DOHH2 (cell line): Measurements from ENCODE around the gene ITGA8.

Source experiments
- EZH2phosphoT487 ChIP-seq: fragments of 200-600 bp; sonication (generic); IDR thresholded peaks from 2 replicates; pipeline ENCODE4 v1.6.1; 2017; ENCODE audit warnings: borderline replicate concordance, mild to moderate bottlenecking, antibody characterized with exemption, low read length, moderate library complexity, mixed read lengths
- TF ChIP-seq, protein P1 (sequence below): fragments of 200-600 bp; sonication (generic); IDR thresholded peaks from one replicate; pipeline ENCODE4 v1.5.1; 2014; ENCODE audit warnings: antibody characterized with exemption, mild to moderate bottlenecking, low read depth, low read length; ENCODE audit not compliant: poor library complexity, severe bottlenecking

DNA sequence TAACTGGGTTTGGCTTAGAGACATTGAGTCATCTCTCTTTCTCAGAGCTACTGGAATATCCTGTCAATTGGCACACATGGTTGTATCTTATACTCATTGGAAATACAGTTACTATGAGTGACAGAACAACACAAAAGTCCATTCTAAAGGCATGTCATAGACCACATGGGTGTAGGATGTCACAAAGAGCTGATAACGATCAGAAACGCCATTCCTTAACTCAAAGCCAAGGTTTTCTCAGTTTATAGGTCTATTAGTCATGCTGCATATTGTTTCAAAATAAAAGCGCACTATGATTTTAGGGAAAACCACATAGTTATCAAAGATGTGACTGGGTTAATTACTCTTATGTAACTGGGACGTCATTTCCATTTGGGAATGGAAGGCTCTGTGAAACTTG, 201.5 kb downstream of the ITGA8 start:
- TF ChIP-seq, protein P1, sequence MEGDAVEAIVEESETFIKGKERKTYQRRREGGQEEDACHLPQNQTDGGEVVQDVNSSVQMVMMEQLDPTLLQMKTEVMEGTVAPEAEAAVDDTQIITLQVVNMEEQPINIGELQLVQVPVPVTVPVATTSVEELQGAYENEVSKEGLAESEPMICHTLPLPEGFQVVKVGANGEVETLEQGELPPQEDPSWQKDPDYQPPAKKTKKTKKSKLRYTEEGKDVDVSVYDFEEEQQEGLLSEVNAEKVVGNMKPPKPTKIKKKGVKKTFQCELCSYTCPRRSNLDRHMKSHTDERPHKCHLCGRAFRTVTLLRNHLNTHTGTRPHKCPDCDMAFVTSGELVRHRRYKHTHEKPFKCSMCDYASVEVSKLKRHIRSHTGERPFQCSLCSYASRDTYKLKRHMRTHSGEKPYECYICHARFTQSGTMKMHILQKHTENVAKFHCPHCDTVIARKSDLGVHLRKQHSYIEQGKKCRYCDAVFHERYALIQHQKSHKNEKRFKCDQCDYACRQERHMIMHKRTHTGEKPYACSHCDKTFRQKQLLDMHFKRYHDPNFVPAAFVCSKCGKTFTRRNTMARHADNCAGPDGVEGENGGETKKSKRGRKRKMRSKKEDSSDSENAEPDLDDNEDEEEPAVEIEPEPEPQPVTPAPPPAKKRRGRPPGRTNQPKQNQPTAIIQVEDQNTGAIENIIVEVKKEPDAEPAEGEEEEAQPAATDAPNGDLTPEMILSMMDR: no peak
- TF ChIP-seq EZH2phosphoT487: no peak
